ENCODE data around the gene ABHD16A. TPM values are rescaled to one million over a fixed set of nuclear protein-coding genes. Genes with fewer than 3 reads are reported as not detected.

Gene ABHD16A
- total and polyA plus RNA-seq, 10 donors: 30.2 to 80.7 (median 64.2) TPM

DNA sequence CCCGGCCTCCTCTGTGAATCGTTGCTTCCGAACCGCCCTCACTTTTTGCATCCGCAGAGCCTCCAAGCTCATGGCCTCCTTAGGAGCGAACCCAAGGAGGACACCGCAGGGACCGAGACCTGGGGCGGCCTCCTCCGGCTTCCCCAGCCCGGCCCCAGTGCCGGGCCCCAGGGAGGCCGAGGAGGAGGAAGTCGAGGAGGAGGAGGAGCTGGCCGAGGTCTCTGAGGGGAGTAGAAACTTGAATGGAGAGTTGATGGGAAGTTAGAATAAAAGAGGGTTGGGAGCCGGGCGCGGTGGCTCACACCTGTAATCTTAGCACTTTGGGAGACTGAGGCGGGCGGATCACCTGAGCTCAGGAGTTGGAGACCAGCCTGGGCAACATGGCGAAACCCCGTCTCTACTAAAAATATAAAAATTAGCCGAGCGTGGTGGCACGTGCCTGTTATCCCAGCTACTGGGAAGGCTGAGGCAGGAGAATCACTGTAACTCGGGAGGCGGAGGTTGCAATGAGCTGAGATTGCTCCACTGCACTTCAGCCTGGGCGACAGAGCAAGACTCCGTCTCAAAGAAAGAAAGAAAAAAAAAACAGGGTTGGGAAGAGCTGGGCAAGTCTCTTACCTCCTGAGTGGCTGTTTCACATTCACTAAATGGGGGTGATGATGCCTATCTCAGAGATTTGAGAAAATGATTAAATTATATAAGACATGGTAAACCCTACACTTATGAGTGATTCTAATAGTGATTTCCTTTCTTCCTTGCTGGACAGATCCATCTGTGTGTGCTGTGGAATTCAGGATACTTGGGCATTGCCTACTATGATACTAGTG lies 37.5 kb upstream of the ABHD16A start:
- Histone ChIP-seq H3K4me1 (peaks cover 26 to 50% (median 45%) of the 10 kb centered on the region in 6 donors), H3K9me3 (no peaks in the 10 kb centered on the region), H3K4me3 (peak overlapping the region; percentile 74 to 93 (median 86)), H3K27ac (peak overlapping the region; percentile 70 to 99 (median 90)), H3K27me3 (replicated peaks in 1 of 7) (no peaks in the 10 kb centered on the region), H3K36me3 (peaks cover 0 to 15% (median 0%) of the 10 kb centered on the region in 6 donors)
- intact Hi-C loops (cut with DNase I; ENCODE audit: low total_unique reads): no loop called here
- TF ChIP-seq POLR2A (IDR thresholded peaks at IDR 0.05): peak in 1 of 3 donors; percentile 28
- TF ChIP-seq POLR2AphosphoS5 (IDR thresholded peaks at IDR 0.05): no peak
- peak; percentile 92 for DNase-seq
- 5 to 9% (median 8%) methylated on average over 24 to 29 of the region's 29 CpGs for WGBS, 5 donors

DNA sequence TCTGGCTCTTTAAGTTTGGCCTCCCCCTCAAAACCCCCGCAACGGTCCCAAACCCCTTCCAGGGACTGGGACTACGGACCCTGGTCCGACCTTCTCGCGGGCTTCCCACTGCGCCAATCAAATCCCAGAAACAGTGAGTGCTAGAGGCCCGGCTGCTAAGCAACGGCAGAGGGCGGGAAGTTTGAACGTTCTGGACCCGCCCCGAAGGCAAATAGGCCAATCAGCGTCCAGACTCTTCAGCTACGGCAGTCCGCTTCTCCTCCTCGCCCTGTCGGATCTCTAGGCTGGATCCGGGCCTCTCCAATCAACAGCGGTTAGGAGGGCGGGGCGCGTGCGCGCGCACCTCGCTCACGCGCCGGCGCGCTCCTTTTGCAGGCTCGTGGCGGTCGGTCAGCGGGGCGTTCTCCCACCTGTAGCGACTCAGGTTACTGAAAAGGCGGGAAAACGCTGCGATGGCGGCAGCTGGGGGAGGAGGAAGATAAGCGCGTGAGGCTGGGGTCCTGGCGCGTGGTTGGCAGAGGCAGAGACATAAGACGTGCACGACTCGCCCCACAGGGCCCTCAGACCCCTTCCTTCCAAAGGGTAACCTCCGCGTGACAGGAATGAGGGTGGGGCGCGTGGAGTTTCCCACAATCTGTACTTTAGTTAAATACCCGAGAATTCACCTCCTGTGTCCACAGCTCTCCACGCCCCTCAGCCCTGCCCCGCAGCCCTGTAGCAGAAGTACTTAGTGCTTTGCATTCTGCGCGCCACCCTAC lies 36.7 kb upstream of the ABHD16A start, which contains the start of gene MSH5:
Gene MSH5 (plus strand): TSS at position 367 of the 758 bp plus-strand sequence. CDS start 462 bp downstream, outside the sequence.
- intact Hi-C loops (cut with DNase I; ENCODE audit: low total_unique reads): loop anchor here (10.0 kb wide), 2 partner anchors 55 to 85 kb away; partner anchors contain the start of genes HSPA1B and VARS1
- 0 to 1% (median 1%) methylated on average over 38 to 58 of the region's 58 CpGs for WGBS, 5 donors
- TF ChIP-seq POLR2AphosphoS5 (IDR thresholded peaks at IDR 0.05): peak; percentile 82 to 92 (median 90)
- no peak for TF ChIP-seq POLR2A (IDR thresholded peaks at IDR 0.05)

DNA sequence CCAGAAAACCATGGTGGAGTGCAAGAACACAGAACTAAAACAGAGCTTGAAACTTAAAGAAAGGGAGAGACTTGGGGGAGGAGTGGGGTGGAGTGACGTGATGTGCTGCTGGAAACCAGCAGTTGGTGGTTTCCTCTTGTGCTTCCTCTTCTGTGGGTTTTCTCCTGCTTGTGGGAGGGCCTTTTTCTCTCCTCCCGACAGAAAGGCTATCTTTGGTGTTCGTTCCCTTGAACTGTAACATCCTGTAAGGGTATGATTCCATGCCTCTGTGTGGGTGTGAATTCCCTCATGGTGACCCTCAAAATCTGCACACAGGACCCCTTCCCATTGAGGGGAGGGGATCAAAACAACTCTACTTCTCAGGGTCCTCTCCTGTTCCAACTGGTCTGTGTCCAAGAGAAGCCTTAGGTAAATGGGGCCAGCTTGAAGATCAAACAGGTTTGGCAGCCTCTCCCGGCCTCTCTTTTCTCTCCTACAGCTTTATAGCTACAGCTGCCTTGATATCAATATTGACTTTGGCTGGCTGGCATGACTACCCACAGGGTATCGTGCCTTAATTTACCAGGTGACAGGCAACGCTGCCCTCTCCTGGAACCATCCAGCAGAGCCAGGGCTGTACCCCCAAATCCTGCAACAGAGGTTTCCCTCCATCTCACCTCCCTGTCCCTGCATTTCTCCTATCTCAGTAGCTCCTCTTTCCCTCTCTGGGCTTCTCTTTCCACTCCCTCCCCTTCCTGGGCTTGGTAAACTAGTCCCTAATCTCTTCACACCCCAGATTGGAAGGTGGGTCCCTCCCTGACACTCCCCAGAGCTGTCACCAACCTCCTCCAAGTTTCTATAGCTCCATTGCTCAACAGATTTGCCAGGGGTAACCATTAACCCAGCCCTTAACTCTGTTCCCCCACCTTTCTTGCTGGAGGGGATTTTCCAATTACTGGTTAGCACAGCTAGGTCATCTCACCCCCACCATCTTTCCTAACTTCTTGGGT lies 35.2 kb upstream of the ABHD16A start:
- peak overlapping the region; percentile 82 to 99 (median 96) for H3K27ac ChIP-seq
- H3K4me1 ChIP-seq: peaks cover 40 to 69% (median 61%) of the 10 kb centered on the region in 6 donors

More for the DNA sequence above, 36.7 kb upstream of the ABHD16A start, which contains the start of gene MSH5:
- Histone ChIP-seq H3K36me3 (peaks cover 0 to 15% (median 0%) of the 10 kb centered on the region in 6 donors), H3K27me3 (replicated peaks in 1 of 7) (no peaks in the 10 kb centered on the region), H3K4me3 (peak within 1 kb of the TSS; percentile 74 to 95 (median 86)), H3K27ac (peak within 1 kb of the TSS; percentile 70 to 99 (median 96)), H3K4me1 (peaks cover 26 to 54% (median 47%) of the 10 kb centered on the region in 6 donors), H3K9me3 (no peaks in the 10 kb centered on the region)
- peak; percentile 98 for DNase-seq

More for the DNA sequence above, 35.2 kb upstream of the ABHD16A start:
- Histone ChIP-seq H3K36me3 (peaks cover 0 to 22% (median 8%) of the 10 kb centered on the region in 6 donors), H3K4me3 (peak overlapping the region in 7 of 8 donors; percentile 9 to 95 (median 82)), H3K27me3 (replicated peaks in 1 of 7) (no peaks in the 10 kb centered on the region), H3K9me3 (no peaks in the 10 kb centered on the region)
- intact Hi-C loops (cut with DNase I; ENCODE audit: low total_unique reads): loop anchor here (10.0 kb wide), 2 partner anchors 57 to 87 kb away; partner anchors contain the start of genes HSPA1B and VARS1
- DNase-seq: peak; percentile 90
- TF ChIP-seq, protein P1, sequence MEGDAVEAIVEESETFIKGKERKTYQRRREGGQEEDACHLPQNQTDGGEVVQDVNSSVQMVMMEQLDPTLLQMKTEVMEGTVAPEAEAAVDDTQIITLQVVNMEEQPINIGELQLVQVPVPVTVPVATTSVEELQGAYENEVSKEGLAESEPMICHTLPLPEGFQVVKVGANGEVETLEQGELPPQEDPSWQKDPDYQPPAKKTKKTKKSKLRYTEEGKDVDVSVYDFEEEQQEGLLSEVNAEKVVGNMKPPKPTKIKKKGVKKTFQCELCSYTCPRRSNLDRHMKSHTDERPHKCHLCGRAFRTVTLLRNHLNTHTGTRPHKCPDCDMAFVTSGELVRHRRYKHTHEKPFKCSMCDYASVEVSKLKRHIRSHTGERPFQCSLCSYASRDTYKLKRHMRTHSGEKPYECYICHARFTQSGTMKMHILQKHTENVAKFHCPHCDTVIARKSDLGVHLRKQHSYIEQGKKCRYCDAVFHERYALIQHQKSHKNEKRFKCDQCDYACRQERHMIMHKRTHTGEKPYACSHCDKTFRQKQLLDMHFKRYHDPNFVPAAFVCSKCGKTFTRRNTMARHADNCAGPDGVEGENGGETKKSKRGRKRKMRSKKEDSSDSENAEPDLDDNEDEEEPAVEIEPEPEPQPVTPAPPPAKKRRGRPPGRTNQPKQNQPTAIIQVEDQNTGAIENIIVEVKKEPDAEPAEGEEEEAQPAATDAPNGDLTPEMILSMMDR (IDR thresholded peaks at IDR 0.05 in 8 of 11, conservative IDR thresholded peaks at IDR 0.05 in 3 of 11): peak in 5 of 11 experiments; percentile 9 to 35 (median 23)
- TF ChIP-seq POLR2AphosphoS5 (IDR thresholded peaks at IDR 0.05) (peak in 2 of 3 donors; percentile 18 to 92), POLR2A (IDR thresholded peaks at IDR 0.05) (peak in 1 of 3 donors; percentile 28)
- WGBS, 5 donors: 3 to 6% (median 4%) methylated on average over 6 of the region's 6 CpGs
